K562 (cell line): Measurements from ENCODE around the gene DENND1A. TPM values are rescaled to one million over a fixed set of nuclear protein-coding genes. Genes with fewer than 3 reads are reported as not detected.

Experiments used
- ATAC-seq: fragments of 200-7000 bp; cut with Tn5 transposase; 3 replicates; pipeline ENCODE4 v1.9.1; 2020; ENCODE audit warnings: moderate library complexity
- BruUV-seq: library from RNA; stranded (reverse); fragments of 400-500 nt; replicated peaks from 2 replicates; lab custom pipeline; 2021; lab: Mats Ljungman, UMichigan
- CTCF ChIA-PET: fragments of 300-600 bp; formaldehyde crosslinking; extraction: SDS; loops from one replicate; lab custom pipeline; 2021; ENCODE audit warnings: low intra/inter-chr PET ratio; lab: Yijun Ruan, JAX
- POLR2A ChIA-PET: fragments of 300-600, 350-650 bp; sonication (Branson Sonifier 250); formaldehyde crosslinking; extraction: SDS; loops from one replicate; lab custom pipeline; 2021; ENCODE audit warnings: antibody characterized with exemption, inconsistent platforms; lab: Yijun Ruan, JAX
- DNase-seq, 4 experiments: peaks; one replicate each; pipeline versions ENCODE4 v3.0.0 to v3.0.0-alpha.2; 2011 to 2018; ENCODE audit warnings: low spot score in 3 of 4, mixed read lengths in 3 of 4; ENCODE audit errors: extremely low read depth in 1 of 4
- FAIRE-seq: peaks from 2 replicates; lab custom pipeline; 2011; peaks lifted over from hg19 to GRCh38; lab: Jason Lieb, UNC
- H2AFZ ChIP-seq: 2 replicates; pipeline ENCODE4 v1.6.0; 2011; ENCODE audit warnings: low read depth, low read length, control low read depth, inconsistent platforms
- H3K27ac ChIP-seq: fragments of 200-600 bp; 3 replicates; pipeline ENCODE4 v1.8.0; 2011; ENCODE audit warnings: low read depth, mild to moderate bottlenecking, control low read depth, inconsistent platforms, low read length, moderate library complexity, mixed read lengths; ENCODE audit errors: extremely low read depth
- H3K27me3 ChIP-seq, 2 experiments: fragments of 300-600 bp in 1 of 2; 2 replicates in 1 of 2; 3 replicates in 1 of 2; pipeline versions ENCODE4 v1.6.0 to v1.8.0; 2011; ENCODE audit warnings: inconsistent platforms in 2 of 2, low read length in 2 of 2, mild to moderate bottlenecking in 1 of 2, mixed read lengths in 1 of 2, moderate library complexity in 1 of 2; ENCODE audit not compliant: control insufficient read depth in 2 of 2, insufficient read depth in 2 of 2
- H3K36me3 ChIP-seq: fragments of 300-600 bp; 3 replicates; pipeline ENCODE4 v1.8.0; 2011; ENCODE audit warnings: mild to moderate bottlenecking, low read length, inconsistent platforms; ENCODE audit not compliant: control insufficient read depth, insufficient read depth
- H3K4me1 ChIP-seq, 2 experiments: fragments of 200-600 bp in 1 of 2; replicated peaks in 1 of 2; 2 replicates in 1 of 2; 3 replicates in 1 of 2; pipeline versions ENCODE4 v1.5.1 to v1.8.0; 2011; ENCODE audit warnings: inconsistent platforms in 2 of 2, low read length in 2 of 2, mild to moderate bottlenecking in 1 of 2, mixed read lengths in 1 of 2, moderate library complexity in 1 of 2; ENCODE audit not compliant: control insufficient read depth in 2 of 2, insufficient read depth in 2 of 2
- H3K4me2 ChIP-seq: 2 replicates; pipeline ENCODE4 v1.6.1; 2011; ENCODE audit warnings: low read length, control low read depth, inconsistent platforms, mixed read lengths; ENCODE audit not compliant: insufficient read depth
- H3K4me3 ChIP-seq: fragments of 200-600 bp; sonication (generic), shearing (Covaris generic); 2 replicates; pipeline ENCODE4 v1.5.1; 2016; ENCODE audit warnings: control low read depth, inconsistent platforms
- H3K79me2 ChIP-seq: fragments of 200-600 bp; 3 replicates; pipeline ENCODE4 v1.8.0; 2011; ENCODE audit warnings: low read length, inconsistent platforms; ENCODE audit not compliant: control insufficient read depth, insufficient read depth
- H3K9ac ChIP-seq, 2 experiments: 2 replicates each; pipeline versions ENCODE4 v1.6.0 to v1.6.1; 2011; ENCODE audit warnings: low read depth in 2 of 2, low read length in 2 of 2, control low read depth in 1 of 2, inconsistent platforms in 1 of 2, mild to moderate bottlenecking in 1 of 2, mixed read lengths in 1 of 2; ENCODE audit not compliant: insufficient read depth in 1 of 2
- H3K9me1 ChIP-seq: one replicate; pipeline ENCODE4 v1.6.0; 2011; ENCODE audit warnings: inconsistent platforms, mild to moderate bottlenecking, low read length, moderate library complexity; ENCODE audit not compliant: control insufficient read depth, insufficient read depth
- H3K9me3 ChIP-seq: replicated peaks from 2 replicates; pipeline ENCODE4 v1.5.1; 2011; ENCODE audit warnings: low read depth, low read length, inconsistent platforms; ENCODE audit not compliant: control insufficient read depth, insufficient read depth
- H4K20me1 ChIP-seq: replicated peaks from 2 replicates; pipeline ENCODE4 v1.6.1; 2011; ENCODE audit warnings: low read length, inconsistent platforms, mixed read lengths; ENCODE audit not compliant: control insufficient read depth, insufficient read depth
- ARHGAP35 ChIP-seq: fragments of 450-650 bp; IDR thresholded peaks from 2 replicates; pipeline ENCODE4 v1.6.1; 2018; ENCODE audit not compliant: partially characterized antibody
- CHAMP1 ChIP-seq: fragments of 450-650 bp; IDR thresholded peaks from 2 replicates; pipeline ENCODE4 v1.6.1; 2016; ENCODE audit warnings: mild to moderate bottlenecking
- E2F8 ChIP-seq: fragments of 450-650 bp; IDR thresholded peaks from 2 replicates; pipeline ENCODE4 v1.7.1; 2018; ENCODE audit warnings: mild to moderate bottlenecking, low read depth; ENCODE audit not compliant: partially characterized antibody
- GTF3C2 ChIP-seq: IDR thresholded peaks from 3 replicates; pipeline ENCODE4 v1.6.1; 2011; ENCODE audit warnings: borderline replicate concordance, mild to moderate bottlenecking, moderate library complexity; ENCODE audit not compliant: insufficient read length; ENCODE audit errors: extremely low read depth
- HOMEZ ChIP-seq: fragments of 250-450 bp; sonication (Bioruptor Pico); IDR thresholded peaks from 2 replicates; pipeline ENCODE4 v1.4.0; 2020; ENCODE audit warnings: mild to moderate bottlenecking, moderate library complexity
- KAT8 ChIP-seq: fragments of 450-650 bp; IDR thresholded peaks from 2 replicates; pipeline ENCODE4 v1.6.1; 2016; ENCODE audit warnings: low read depth, mild to moderate bottlenecking
- RBM25 ChIP-seq: fragments of 200-400 bp; formaldehyde crosslinking; IDR thresholded peaks from 2 replicates; pipeline ENCODE4 v1.6.1; 2018; ENCODE audit warnings: low read length, low read depth, moderate library complexity; ENCODE audit not compliant: severe bottlenecking
- XRCC4 ChIP-seq: IDR thresholded peaks from one replicate; pipeline ENCODE4 v1.6.1; 2011; ENCODE audit not compliant: insufficient read depth, insufficient read length; ENCODE audit errors: extremely low read depth
- ZNF232 ChIP-seq: sonication (generic); formaldehyde crosslinking; IDR thresholded peaks from 2 replicates; pipeline ENCODE4 v1.8.0; 2022; ENCODE audit warnings: mild to moderate bottlenecking, missing genetic modification reagents
- WGBS: fragments of 100-300 bp; shearing (Covaris generic); methylation state at CpG from one replicate; pipeline ENCODE4 v1.1.6; 2016; ENCODE audit warnings: low coverage, mixed read lengths; ENCODE audit not compliant: insufficient coverage; ENCODE audit errors: missing lambda C conversion rate; 5-methylcytosine and 5-hydroxymethylcytosine counted together
- in situ Hi-C: fragments of 300-500 bp; cut with MboI; formaldehyde crosslinking; loops from 4 replicates; pipeline ENCODE4 v1.15.0; 2018; ENCODE audit warnings: inconsistent platforms, mixed read lengths
- intact Hi-C: fragments of 100-400 bp; cut with micrococcal nuclease; formaldehyde crosslinking; loops from 2 replicates; pipeline ENCODE4 v1.14.2; 2022
- polyA plus RNA-seq, 8 experiments: library from polyadenylated mRNA; depleted of rRNA in 4 of 8; stranded (reverse) in 5 of 8; unstranded in 3 of 8; fragments of >200 nt; fragmentation: Nextera tagmentation in 2 of 8; fragmentation: Illumina TruSeq in 1 of 8; extraction: Ambion mirVana in 2 of 8; extraction: Trizol in 1 of 8; gene quantifications; 2 replicates each; pipeline versions ENCODE4 v1.2.1 to v1.2.3, GENCODE V29; 2011 to 2014; ENCODE audit warnings: inconsistent platforms in 1 of 8, missing spikeins in 1 of 8
- total RNA-seq, 7 experiments: library from RNA; depleted of rRNA in 6 of 7; stranded (reverse); fragments of >200 nt in 6 of 7; fragmentation: Illumina TruSeq in 2 of 7; extraction: Trizol in 2 of 7; gene quantifications; 2 replicates each; pipeline versions ENCODE4 v1.2.1 to v1.2.3, GENCODE V29; 2011 to 2021; ENCODE audit warnings: low replicate concordance in 1 of 7

DENND1A gene
- total and polyA plus RNA-seq, 9 of the 15 experiments (the other 6 are each of a cell fraction or from before 2014, with no cell fraction given): 7.6 to 29.5 (median 15.7) TPM

GRCh38 chr9:123391946-123392345 lies 538.0 kb downstream of the DENND1A start:
- no peak for DNase-seq
- ChIA-PET CTCF (interaction anchor here (0.6 kb wide), 1 partner anchor 340 kb away, joined by 3 read pairs; no protein-coding TSS in a partner anchor), POLR2A (interaction anchor here (0.7 kb wide), 1 partner anchor 316 kb away, joined by 4 read pairs; no protein-coding TSS in a partner anchor)
- Histone ChIP-seq H3K27ac (no peak overlapping the region), H4K20me1 (no peaks in the 10 kb centered on the region; the same call in 1 of the 2 replicates), H3K9ac (no peak overlapping the region), H3K4me2 (no peak overlapping the region), H3K9me1 (no peaks in the 10 kb centered on the region), H3K27me3 (no peaks in the 10 kb centered on the region), H3K36me3 (no peaks in the 10 kb centered on the region), H3K9me3 (peaks cover 2% of the 10 kb centered on the region; the same call in 1 of the 2 replicates), H3K79me2 (no peaks in the 10 kb centered on the region), H2AFZ (no peak overlapping the region), H3K4me1 (peaks cover 12 to 45% of the 10 kb centered on the region in 2 experiments; a peak in 4 of 5 replicates), H3K4me3 (no peak overlapping the region)
- in situ Hi-C loops: no loop called here
- no peak for TF ChIP-seq KAT8
- no peak for TF ChIP-seq XRCC4
- TF ChIP-seq RBM25: no peak
- no peak for TF ChIP-seq CHAMP1
- no peak for TF ChIP-seq HOMEZ
- TF ChIP-seq GTF3C2: no peak
- TF ChIP-seq E2F8: no peak
- no peak for TF ChIP-seq ARHGAP35
- no peak for TF ChIP-seq ZNF232 (CRISPR knock-in tag)
- no peak for FAIRE-seq
- intact Hi-C loops: no loop called here
- no peak for ATAC-seq
- BruUV-seq: no TSS peak
- 76% methylated on average over 28 of the region's 28 CpGs for WGBS
